Activated T-cell treated with anti-CD3 and anti-CD28 coated beads, Interleukin-2, amount 50 U/mL, for 24 hours (primary cell): ENCODE results near the gene EXOC2.

Source experiments
- DNase-seq: peaks from one replicate; pipeline ENCODE4 v3.0.0-alpha.2; 2020
- H3K27ac Mint-ChIP-seq: 2 replicates; pipeline ENCODE4 v1.8.0; 2020; ENCODE audit warnings: mild to moderate bottlenecking, mixed read lengths
- H3K27me3 Mint-ChIP-seq: 2 replicates; pipeline ENCODE4 v1.8.0; 2020; ENCODE audit warnings: mixed read lengths
- H3K36me3 Mint-ChIP-seq: 2 replicates; pipeline ENCODE4 v1.8.0; 2020; ENCODE audit warnings: low read depth, mixed read lengths
- H3K4me1 Mint-ChIP-seq: 2 replicates; pipeline ENCODE4 v1.8.0; 2020; ENCODE audit warnings: low read depth, mixed read lengths
- H3K4me3 Mint-ChIP-seq: 2 replicates; pipeline ENCODE4 v1.8.0; 2020; ENCODE audit warnings: mild to moderate bottlenecking, moderate library complexity, mixed read lengths
- H3K9me3 Mint-ChIP-seq: 2 replicates; pipeline ENCODE4 v1.8.0; 2020; ENCODE audit warnings: mixed read lengths

Gene EXOC2

GRCh38 chr6:642805-643204 lies 50.1 kb downstream of the EXOC2 start:
- Mint-ChIP-seq H3K4me3 (no peak overlapping the region), H3K27ac (no peak overlapping the region), H3K27me3 (no peaks in the 10 kb centered on the region)

GRCh38 chr6:641225-641985 lies 51.5 kb downstream of the EXOC2 start:
- H3K27ac Mint-ChIP-seq: no peak overlapping the region
- peaks cover 17% of the 10 kb centered on the region for H3K36me3 Mint-ChIP-seq
- no peaks in the 10 kb centered on the region for H3K9me3 Mint-ChIP-seq
- no peak overlapping the region for H3K4me3 Mint-ChIP-seq
- peaks cover 34% of the 10 kb centered on the region for H3K4me1 Mint-ChIP-seq
- no peaks in the 10 kb centered on the region for H3K27me3 Mint-ChIP-seq
- no peak for DNase-seq

More at GRCh38 chr6:642805-643204, 50.1 kb downstream of the EXOC2 start:
- no peaks in the 10 kb centered on the region for H3K9me3 Mint-ChIP-seq
- DNase-seq: no peak
- H3K36me3 Mint-ChIP-seq: peaks cover 3% of the 10 kb centered on the region
- peaks cover 35% of the 10 kb centered on the region for H3K4me1 Mint-ChIP-seq

- H3K36me3 Mint-ChIP-seq: peaks cover 51% of the 10 kb centered on the region
- H3K27me3 Mint-ChIP-seq: no peaks in the 10 kb centered on the region
- peaks cover 20% of the 10 kb centered on the region for H3K4me1 Mint-ChIP-seq
- no peak for DNase-seq
- no peak overlapping the region for H3K4me3 Mint-ChIP-seq
- no peaks in the 10 kb centered on the region for H3K9me3 Mint-ChIP-seq
- H3K27ac Mint-ChIP-seq: no peak overlapping the region
Measured at GRCh38 chr6:636488-636887, 56.5 kb downstream of the EXOC2 start.

- no peaks in the 10 kb centered on the region for H3K9me3 Mint-ChIP-seq
- peaks cover 20% of the 10 kb centered on the region for H3K4me1 Mint-ChIP-seq
- no peak for DNase-seq
- no peak overlapping the region for H3K4me3 Mint-ChIP-seq
- peaks cover 56% of the 10 kb centered on the region for H3K36me3 Mint-ChIP-seq
- no peaks in the 10 kb centered on the region for H3K27me3 Mint-ChIP-seq
- no peak overlapping the region for H3K27ac Mint-ChIP-seq
Measured at GRCh38 chr6:635233-635632, 57.7 kb downstream of the EXOC2 start.

GRCh38 chr6:633611-634010 lies 59.3 kb downstream of the EXOC2 start:
- Mint-ChIP-seq H3K4me3 (no peak overlapping the region), H3K27ac (no peak overlapping the region), H3K4me1 (peaks cover 31% of the 10 kb centered on the region), H3K27me3 (no peaks in the 10 kb centered on the region), H3K36me3 (peaks cover 62% of the 10 kb centered on the region), H3K9me3 (no peaks in the 10 kb centered on the region)
- no peak for DNase-seq

GRCh38 chr6:628766-629165 lies 64.2 kb downstream of the EXOC2 start:
- H3K27me3 Mint-ChIP-seq: no peaks in the 10 kb centered on the region
- DNase-seq: no peak
- peak overlapping the region; percentile 35 for H3K27ac Mint-ChIP-seq
- peaks cover 20% of the 10 kb centered on the region for H3K4me1 Mint-ChIP-seq
- peaks cover 58% of the 10 kb centered on the region for H3K36me3 Mint-ChIP-seq
- no peak overlapping the region for H3K4me3 Mint-ChIP-seq
- no peaks in the 10 kb centered on the region for H3K9me3 Mint-ChIP-seq

GRCh38 chr6:626236-626635 lies 66.7 kb downstream of the EXOC2 start:
- Mint-ChIP-seq H3K4me1 (peaks cover 16% of the 10 kb centered on the region), H3K36me3 (peaks cover 64% of the 10 kb centered on the region), H3K27ac (no peak overlapping the region), H3K9me3 (no peaks in the 10 kb centered on the region), H3K4me3 (no peak overlapping the region), H3K27me3 (no peaks in the 10 kb centered on the region)
- no peak for DNase-seq

GRCh38 chr6:624979-625378 lies 68.0 kb downstream of the EXOC2 start:
- no peak overlapping the region for H3K4me3 Mint-ChIP-seq
- H3K4me1 Mint-ChIP-seq: peaks cover 16% of the 10 kb centered on the region
- H3K36me3 Mint-ChIP-seq: peaks cover 61% of the 10 kb centered on the region
- no peaks in the 10 kb centered on the region for H3K27me3 Mint-ChIP-seq
- H3K27ac Mint-ChIP-seq: no peak overlapping the region
- DNase-seq: no peak
- H3K9me3 Mint-ChIP-seq: no peaks in the 10 kb centered on the region

- Mint-ChIP-seq H3K4me1 (peaks cover 4% of the 10 kb centered on the region), H3K36me3 (peaks cover 61% of the 10 kb centered on the region), H3K4me3 (no peak overlapping the region), H3K9me3 (no peaks in the 10 kb centered on the region), H3K27me3 (no peaks in the 10 kb centered on the region), H3K27ac (no peak overlapping the region)
- DNase-seq: no peak
Measured at GRCh38 chr6:622462-622861, 70.5 kb downstream of the EXOC2 start.

GRCh38 chr6:621931-622330 lies 71.0 kb downstream of the EXOC2 start:
- Mint-ChIP-seq H3K4me3 (no peak overlapping the region), H3K4me1 (peaks cover under 1% of the 10 kb centered on the region), H3K27ac (no peak overlapping the region), H3K36me3 (peaks cover 61% of the 10 kb centered on the region), H3K27me3 (no peaks in the 10 kb centered on the region), H3K9me3 (no peaks in the 10 kb centered on the region)
- DNase-seq: no peak

- Mint-ChIP-seq H3K4me3 (no peak overlapping the region), H3K27ac (no peak overlapping the region), H3K36me3 (peaks cover 57% of the 10 kb centered on the region)
Measured at GRCh38 chr6:620950-621349, 72.0 kb downstream of the EXOC2 start.

GRCh38 chr6:620166-620565 lies 72.8 kb downstream of the EXOC2 start:
- DNase-seq: no peak
- no peak overlapping the region for H3K4me3 Mint-ChIP-seq
- H3K27ac Mint-ChIP-seq: no peak overlapping the region
- no peaks in the 10 kb centered on the region for H3K4me1 Mint-ChIP-seq
- H3K27me3 Mint-ChIP-seq: no peaks in the 10 kb centered on the region
- H3K9me3 Mint-ChIP-seq: no peaks in the 10 kb centered on the region
- H3K36me3 Mint-ChIP-seq: peaks cover 58% of the 10 kb centered on the region

More at GRCh38 chr6:620950-621349, 72.0 kb downstream of the EXOC2 start:
- H3K4me1 Mint-ChIP-seq: no peaks in the 10 kb centered on the region
- no peaks in the 10 kb centered on the region for H3K27me3 Mint-ChIP-seq
- DNase-seq: no peak
- no peaks in the 10 kb centered on the region for H3K9me3 Mint-ChIP-seq

GRCh38 chr6:617456-618100 lies 75.4 kb downstream of the EXOC2 start:
- no peak for DNase-seq
- no peak overlapping the region for H3K4me3 Mint-ChIP-seq
- H3K27me3 Mint-ChIP-seq: no peaks in the 10 kb centered on the region
- peaks cover 53% of the 10 kb centered on the region for H3K36me3 Mint-ChIP-seq
- H3K27ac Mint-ChIP-seq: no peak overlapping the region
- no peaks in the 10 kb centered on the region for H3K9me3 Mint-ChIP-seq
- no peaks in the 10 kb centered on the region for H3K4me1 Mint-ChIP-seq

- DNase-seq: no peak
- H3K9me3 Mint-ChIP-seq: no peaks in the 10 kb centered on the region
- no peak overlapping the region for H3K4me3 Mint-ChIP-seq
- no peaks in the 10 kb centered on the region for H3K27me3 Mint-ChIP-seq
- no peak overlapping the region for H3K27ac Mint-ChIP-seq
- H3K4me1 Mint-ChIP-seq: peaks cover 6% of the 10 kb centered on the region
- H3K36me3 Mint-ChIP-seq: peaks cover 59% of the 10 kb centered on the region
Measured at GRCh38 chr6:613981-614380, 79.0 kb downstream of the EXOC2 start.

- Mint-ChIP-seq H3K36me3 (peaks cover 62% of the 10 kb centered on the region), H3K27ac (no peak overlapping the region), H3K27me3 (no peaks in the 10 kb centered on the region), H3K4me3 (no peak overlapping the region), H3K4me1 (peaks cover 6% of the 10 kb centered on the region), H3K9me3 (no peaks in the 10 kb centered on the region)
- DNase-seq: no peak
Measured at GRCh38 chr6:611928-612327, 81.0 kb downstream of the EXOC2 start.
